Calu3 (cell line): ENCODE measurements around the gene JARID2. TPM values are rescaled to one million over a fixed set of nuclear protein-coding genes. Genes with fewer than 3 reads are reported as not detected.

Experiments used
- BruUV-seq: library from RNA; stranded (reverse); fragments of 400-500 nt; replicated peaks from 2 replicates; lab custom pipeline; 2021; lab: Mats Ljungman, UMichigan
- CTCF ChIA-PET: fragments of 300-600 bp; sonication (Branson Sonifier 250); formaldehyde crosslinking; loops from one replicate; lab custom pipeline; 2022; ENCODE audit warnings: antibody characterized with exemption; lab: Charles Lee
- DNase-seq: peaks from one replicate; pipeline ENCODE4 v3.0.0; 2022
- H3K27ac Mint-ChIP-seq: one replicate; pipeline ENCODE4 v1.8.0; 2022; ENCODE audit warnings: mixed read lengths; ENCODE audit not compliant: unreplicated experiment
- H3K27me3 Mint-ChIP-seq: one replicate; pipeline ENCODE4 v1.8.0; 2022; ENCODE audit warnings: mixed read lengths; ENCODE audit not compliant: unreplicated experiment
- H3K36me3 Mint-ChIP-seq: one replicate; pipeline ENCODE4 v1.8.0; 2022; ENCODE audit warnings: mild to moderate bottlenecking, moderate library complexity, mixed read lengths; ENCODE audit not compliant: insufficient read depth, unreplicated experiment
- H3K4me1 Mint-ChIP-seq: one replicate; pipeline ENCODE4 v1.8.0; 2022; ENCODE audit warnings: mild to moderate bottlenecking, low read depth, mixed read lengths; ENCODE audit not compliant: unreplicated experiment
- H3K4me3 Mint-ChIP-seq: one replicate; pipeline ENCODE4 v1.8.0; 2022; ENCODE audit warnings: mild to moderate bottlenecking, low read depth, moderate library complexity, mixed read lengths; ENCODE audit not compliant: unreplicated experiment
- H3K9me3 Mint-ChIP-seq: one replicate; pipeline ENCODE4 v1.8.0; 2022; ENCODE audit warnings: low read depth, mixed read lengths; ENCODE audit not compliant: unreplicated experiment
- CTCF ChIP-seq: fragments of 200-600 bp; IDR thresholded peaks from one replicate; pipeline ENCODE4 v1.8.0; 2022; ENCODE audit warnings: antibody characterized with exemption; ENCODE audit not compliant: unreplicated experiment
- intact Hi-C: fragments of 100-400 bp; cut with micrococcal nuclease; formaldehyde crosslinking; loops from one replicate; pipeline ENCODE4 v1.10.0; 2022; ENCODE audit not compliant: unreplicated experiment
- total RNA-seq: library from RNA; stranded (reverse); gene quantifications from 2 replicates; pipeline ENCODE4 v1.2.3, GENCODE V29; 2022

The JARID2 gene
- total RNA-seq, 1 experiment from 2014 or later: 9.4 TPM

GRCh38 chr6:15518878-15519277, 273.0 kb downstream of the JARID2 start:
- BruUV-seq: no TSS peak
- intact Hi-C loops: no loop called here
- DNase-seq: no peak
- no peaks in the 10 kb centered on the region for H3K27me3 Mint-ChIP-seq
- no peaks in the 10 kb centered on the region for H3K9me3 Mint-ChIP-seq
- H3K4me1 Mint-ChIP-seq: no peaks in the 10 kb centered on the region
- no peak overlapping the region for H3K27ac Mint-ChIP-seq
- TF ChIP-seq CTCF: no peak
- H3K4me3 Mint-ChIP-seq: no peak overlapping the region
- peaks cover 34% of the 10 kb centered on the region for H3K36me3 Mint-ChIP-seq
- CTCF ChIA-PET: no interaction called here

GRCh38 chr6:15519681-15520080, 273.8 kb downstream of the JARID2 start:
- Mint-ChIP-seq H3K27me3 (no peaks in the 10 kb centered on the region), H3K4me1 (no peaks in the 10 kb centered on the region), H3K4me3 (no peak overlapping the region), H3K27ac (no peak overlapping the region), H3K36me3 (peaks cover 31% of the 10 kb centered on the region), H3K9me3 (no peaks in the 10 kb centered on the region)
- intact Hi-C loops: loop anchor here (10.0 kb wide), 1 partner anchor 105 kb away; no protein-coding TSS in a partner anchor
- no peak for DNase-seq
- no peak for TF ChIP-seq CTCF
- CTCF ChIA-PET: no interaction called here
- BruUV-seq: no TSS peak

- CTCF ChIA-PET: interaction anchor here (1.7 kb wide), 1 partner anchor 13 kb away, joined by 3 read pairs; no protein-coding TSS in a partner anchor
- Mint-ChIP-seq H3K27me3 (no peaks in the 10 kb centered on the region), H3K36me3 (peaks cover 31% of the 10 kb centered on the region), H3K4me1 (peaks cover 6% of the 10 kb centered on the region), H3K27ac (no peak overlapping the region), H3K9me3 (no peaks in the 10 kb centered on the region), H3K4me3 (no peak overlapping the region)
- no peak for TF ChIP-seq CTCF
- intact Hi-C loops: loop anchor here (10.0 kb wide), 1 partner anchor 104 kb away; no protein-coding TSS in a partner anchor
- DNase-seq: no peak
- no TSS peak for BruUV-seq
These were observed 274.8 kb downstream of the JARID2 start for GRCh38 chr6:15520626-15521203.

- Mint-ChIP-seq H3K27ac (no peak overlapping the region), H3K27me3 (no peaks in the 10 kb centered on the region), H3K4me3 (no peak overlapping the region), H3K9me3 (no peaks in the 10 kb centered on the region), H3K4me1 (peaks cover 14% of the 10 kb centered on the region), H3K36me3 (peaks cover 25% of the 10 kb centered on the region)
- CTCF ChIA-PET: interaction anchor here (1.7 kb wide), 1 partner anchor 12 kb away, joined by 3 read pairs; no protein-coding TSS in a partner anchor
- intact Hi-C loops: loop anchor here (10.0 kb wide), 1 partner anchor 103 kb away; no protein-coding TSS in a partner anchor
- no peak for DNase-seq
- no peak for TF ChIP-seq CTCF
- BruUV-seq: no TSS peak
These were observed 275.7 kb downstream of the JARID2 start for GRCh38 chr6:15521582-15521981.
